Measurements from ENCODE around the gene CDH4.

The CDH4 gene

GRCh38 chr20:61849822-61850221, 597.8 kb downstream of the CDH4 start:
- Histone ChIP-seq H2AFZ (ENCODE audit: low read depth, low read length, severe bottlenecking) (no peak overlapping the region), H3K79me2 (ENCODE audit: insufficient read depth, low read length) (no peaks in the 10 kb centered on the region), H3K4me3 (ENCODE audit: insufficient read depth, low read length, poor library complexity, severe bottlenecking) (no peak overlapping the region)

DNA sequence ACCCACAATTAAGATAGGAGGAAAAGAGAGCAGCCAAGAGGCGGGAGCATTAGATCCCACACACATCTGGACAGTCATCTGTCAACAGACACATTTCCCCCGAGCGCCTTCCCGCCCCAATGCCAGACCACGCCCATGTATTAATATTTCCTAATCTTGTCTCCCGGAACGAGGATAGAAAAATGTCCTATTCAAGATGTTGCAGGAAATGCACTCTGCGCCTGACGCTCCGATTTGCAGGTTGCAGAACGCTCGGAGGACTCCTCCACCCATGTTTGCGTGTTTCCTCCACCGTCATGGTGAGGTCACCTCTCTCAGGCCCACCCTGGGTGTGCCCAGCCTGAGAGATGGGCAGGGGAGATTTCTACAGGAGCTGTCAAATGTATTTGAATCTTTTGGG, 598.4 kb downstream of the CDH4 start:
- no peak overlapping the region for H3K27ac ChIP-seq (ENCODE audit: low read depth, low read length)
- no peak overlapping the region for H2AFZ ChIP-seq (ENCODE audit: low read depth, low read length, severe bottlenecking)
- H3K36me3 ChIP-seq (ENCODE audit: low read length), result no peaks in the 10 kb centered on the region
- H3K4me2 ChIP-seq (ENCODE audit: low read depth, low read length, poor library complexity, severe bottlenecking), result no peak overlapping the region
- H3K9ac ChIP-seq (ENCODE audit: low read length), result no peak overlapping the region
- H3K79me2 ChIP-seq (ENCODE audit: insufficient read depth, low read length), result no peaks in the 10 kb centered on the region
- TF ChIP-seq CTCF (IDR thresholded peaks at IDR 0.05; ENCODE audit: insufficient read depth, low read length, poor library complexity, severe bottlenecking), result no peak
- no peak for TF ChIP-seq EZH2phosphoT487 (conservative IDR thresholded peaks at IDR 0.05; ENCODE audit: low read length)
- H3K9me2 ChIP-seq (replicated peaks; ENCODE audit: insufficient read depth, low read length), result no peaks in the 10 kb centered on the region
- H3F3A ChIP-seq (ENCODE audit: insufficient read depth), result no peaks in the 10 kb centered on the region
- H3K9me3 ChIP-seq (ENCODE audit: insufficient read depth, low read length), result no peaks in the 10 kb centered on the region
- no peaks in the 10 kb centered on the region for H4K20me1 ChIP-seq (ENCODE audit: low read depth, low read length)
- H3K4me3 ChIP-seq (ENCODE audit: insufficient read depth, low read length, poor library complexity, severe bottlenecking), result no peak overlapping the region
- H3K27me3 ChIP-seq (ENCODE audit: low read length), result no peaks in the 10 kb centered on the region

More at GRCh38 chr20:61849822-61850221, 597.8 kb downstream of the CDH4 start:
- Histone ChIP-seq H4K20me1 (ENCODE audit: low read depth, low read length) (no peaks in the 10 kb centered on the region), H3K9me3 (ENCODE audit: insufficient read depth, low read length) (no peaks in the 10 kb centered on the region), H3K36me3 (ENCODE audit: low read length) (no peaks in the 10 kb centered on the region), H3K27me3 (ENCODE audit: low read length) (no peaks in the 10 kb centered on the region), H3F3A (ENCODE audit: insufficient read depth) (no peaks in the 10 kb centered on the region), H3K9ac (ENCODE audit: low read length) (no peak overlapping the region), H3K27ac (ENCODE audit: low read depth, low read length) (no peak overlapping the region), H3K4me2 (ENCODE audit: low read depth, low read length, poor library complexity, severe bottlenecking) (no peak overlapping the region), H3K9me2 (replicated peaks; ENCODE audit: insufficient read depth, low read length) (no peaks in the 10 kb centered on the region)
- no peak for TF ChIP-seq EZH2phosphoT487 (conservative IDR thresholded peaks at IDR 0.05; ENCODE audit: low read length)
- TF ChIP-seq CTCF (IDR thresholded peaks at IDR 0.05; ENCODE audit: insufficient read depth, low read length, poor library complexity, severe bottlenecking), result no peak

- no peaks in the 10 kb centered on the region for H3K79me2 ChIP-seq (ENCODE audit: insufficient read depth, low read length)
- H3K36me3 ChIP-seq (ENCODE audit: low read length), result no peaks in the 10 kb centered on the region
- no peaks in the 10 kb centered on the region for H3K9me3 ChIP-seq (ENCODE audit: insufficient read depth, low read length)
- H3K4me3 ChIP-seq (ENCODE audit: insufficient read depth, low read length, poor library complexity, severe bottlenecking), result no peak overlapping the region
- H3K27ac ChIP-seq (ENCODE audit: low read depth, low read length), result no peak overlapping the region
- no peaks in the 10 kb centered on the region for H3F3A ChIP-seq (ENCODE audit: insufficient read depth)
- H2AFZ ChIP-seq (ENCODE audit: low read depth, low read length, severe bottlenecking), result no peak overlapping the region
- no peaks in the 10 kb centered on the region for H3K9me2 ChIP-seq (replicated peaks; ENCODE audit: insufficient read depth, low read length)
- H3K4me2 ChIP-seq (ENCODE audit: low read depth, low read length, poor library complexity, severe bottlenecking), result no peak overlapping the region
- TF ChIP-seq CTCF (IDR thresholded peaks at IDR 0.05; ENCODE audit: insufficient read depth, low read length, poor library complexity, severe bottlenecking) (no peak), EZH2phosphoT487 (conservative IDR thresholded peaks at IDR 0.05; ENCODE audit: low read length) (no peak)
- H3K27me3 ChIP-seq (ENCODE audit: low read length), result no peaks in the 10 kb centered on the region
- no peaks in the 10 kb centered on the region for H4K20me1 ChIP-seq (ENCODE audit: low read depth, low read length)
- no peak overlapping the region for H3K9ac ChIP-seq (ENCODE audit: low read length)
Observed at GRCh38 chr20:61850926-61851900, 599.2 kb downstream of the CDH4 start.
